Measurements from ENCODE around the gene ARL2BP. TPM values are rescaled to one million over a fixed set of nuclear protein-coding genes. Genes with fewer than 3 reads are reported as not detected.
A peak's percentile ranks its signal among the peaks of the same experiment; 100 is the strongest.

ARL2BP gene
- total and polyA plus RNA-seq, 10 of the 15 experiments (the other 5 are each of a cell fraction or from before 2014, with no cell fraction given) = 12.5 to 56.6 (median 29.7) TPM

DNA sequence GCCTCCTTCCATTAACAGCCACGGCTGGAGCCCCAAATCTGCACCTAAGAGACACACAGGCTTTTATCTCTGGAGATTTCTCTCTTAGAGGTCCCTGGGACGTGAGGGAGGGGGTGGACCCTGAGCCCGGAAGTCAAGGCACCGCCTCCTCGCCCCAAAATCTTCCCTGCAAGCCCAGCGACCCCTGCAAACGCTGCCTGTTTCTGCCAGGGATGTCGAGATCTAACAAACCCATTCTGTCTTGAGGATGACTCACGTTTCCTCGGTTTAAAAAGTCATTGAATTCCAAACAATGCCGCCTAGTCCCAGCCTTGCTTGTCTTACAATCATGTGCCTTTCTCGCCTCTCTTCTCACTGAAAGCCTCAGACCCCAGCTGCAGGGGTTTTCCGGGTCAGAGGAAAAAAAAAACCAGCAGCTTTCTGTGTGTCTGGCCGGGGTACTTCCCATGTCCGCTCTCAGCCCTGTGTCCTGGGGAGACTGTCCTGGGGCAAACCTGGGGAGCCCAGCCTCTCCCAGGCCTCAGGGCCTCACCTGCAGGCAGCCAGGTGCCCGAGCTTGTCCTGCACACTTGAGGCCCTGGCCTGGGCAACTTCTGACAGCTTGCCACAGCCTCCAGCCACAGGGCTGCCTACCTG is 15.4 kb downstream of the ARL2BP start:
- Histone ChIP-seq H3K27me3 (replicated peaks in 1 of 2; ENCODE audit: control insufficient read depth in 2 of 2, insufficient read depth in 2 of 2, low read length in 1 of 2) (no peaks in the 10 kb centered on the region), H3K79me2 (ENCODE audit: control insufficient read depth, insufficient read depth, low read length) (no peaks in the 10 kb centered on the region), H3K4me2 (ENCODE audit: control insufficient read depth, insufficient read depth) (peak overlapping the region; percentile 46), H3K9me3 (replicated peaks; ENCODE audit: control insufficient read depth, insufficient read depth, low read length) (no peaks in the 10 kb centered on the region), H3K36me3 (ENCODE audit: control insufficient read depth in 2 of 2, insufficient read depth in 2 of 2, low read length in 1 of 2) (no peaks in the 10 kb centered on the region), H3K4me1 (ENCODE audit: control insufficient read depth, insufficient read depth, low read length) (peaks cover 3% of the 10 kb centered on the region), H4K20me1 (ENCODE audit: control insufficient read depth, insufficient read depth) (no peaks in the 10 kb centered on the region), H3K27ac (ENCODE audit: control insufficient read depth, insufficient read depth) (peak overlapping the region; percentile 16), H3K4me3 (peak overlapping the region; percentile 35; the same call in 1 of the 2 replicates), H3K9ac (ENCODE audit: control insufficient read depth, insufficient read depth, low read length) (peak overlapping the region; percentile 35), H2AFZ (ENCODE audit: control insufficient read depth, low read depth, low read length) (peak overlapping the region; percentile 85)
- ChIA-PET CTCF (interaction anchor here (0.7 to 1.9 kb wide), 4 partner anchors 10 to 168 kb away, joined by 3 to 6 read pairs (median 4); partner anchors contain the start of gene CPNE2), SMC1A (ENCODE audit: uncharacterized antibody, unreplicated experiment) (interaction anchor here (0.6 to 2.4 kb wide), 7 partner anchors 9 to 563 kb away, joined by 3 to 6 read pairs (median 4); partner anchors contain the start of gene ARL2BP), POLR2A (interaction anchor here (0.6 to 3.7 kb wide), 7 partner anchors 16 to 282 kb away, joined by 3 to 35 read pairs (median 3); partner anchors contain the start of genes ADGRG5 and ARL2BP), RAD21 (ENCODE audit: unreplicated experiment) (interaction anchor here (0.8 to 1.5 kb wide), 4 partner anchors 15 to 40 kb away, joined by 3 to 4 read pairs (median 4); partner anchors contain the start of gene ARL2BP)
- intact Hi-C loops (cut with micrococcal nuclease; ENCODE audit: unreplicated experiment) = loop anchor here (1.0 kb wide), 1 partner anchor 39 kb away; no protein-coding TSS in a partner anchor
- ATAC-seq = peak; percentile 90
- FAIRE-seq = peak; percentile 27
- no TSS peak for BruUV-seq (replicated peaks)
- peak; percentile 42 for DNase-seq (ENCODE audit: low read depth, low spot score)
- in situ Hi-C loops (cut with MboI) = no loop called here
- WGBS (ENCODE audit: insufficient coverage, insufficient replicate concordance, low lambda C conversion rate, missing lambda C conversion rate) = 19% methylated on average over 16 of the region's 16 CpGs
- TF ChIP-seq ETV6 (conservative IDR thresholded peaks at IDR 0.05 in 1 of 2, IDR thresholded peaks at IDR 0.05 in 1 of 2; ENCODE audit: borderline replicate concordance in 1 of 2, low read depth in 1 of 2) = no peak
- TF ChIP-seq RELA (IDR thresholded peaks at IDR 0.05; ENCODE audit: borderline replicate concordance, partially characterized antibody) = peak; percentile 85
- no peak for TF ChIP-seq POU2F2 (IDR thresholded peaks at IDR 0.05; ENCODE audit: borderline replicate concordance, low read depth, low read length)
- 0 out of 2 replicates have a peak, but pooled peaks have one; percentile 11 for TF ChIP-seq ATF7 (IDR thresholded peaks at IDR 0.05; ENCODE audit: low read depth)
- TF ChIP-seq RAD21 (IDR thresholded peaks at IDR 0.05; ENCODE audit: insufficient read depth, low read depth, low read length) = no peak
- TF ChIP-seq, protein P1, sequence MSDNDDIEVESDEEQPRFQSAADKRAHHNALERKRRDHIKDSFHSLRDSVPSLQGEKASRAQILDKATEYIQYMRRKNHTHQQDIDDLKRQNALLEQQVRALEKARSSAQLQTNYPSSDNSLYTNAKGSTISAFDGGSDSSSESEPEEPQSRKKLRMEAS (IDR thresholded peaks at IDR 0.05; ENCODE audit: low read depth, low read length) = 0 out of 2 replicates have a peak, but pooled peaks have one; percentile 24
- TF ChIP-seq NFIC (IDR thresholded peaks at IDR 0.05; ENCODE audit: low read depth, low read length) = peak; percentile 44; the same call in 1 of the 2 replicates
- TF ChIP-seq IKZF1 (conservative IDR thresholded peaks at IDR 0.05) = peak; percentile 37
- 0 out of 2 replicates have a peak, but pooled peaks have one; percentile 31 for TF ChIP-seq RFX5 (IDR thresholded peaks at IDR 0.05; ENCODE audit: low read depth, low read length)
- TF ChIP-seq SMC3 (IDR thresholded peaks at IDR 0.05; ENCODE audit: borderline replicate concordance, low read length) = 0 out of 2 replicates have a peak, but pooled peaks have one; percentile 2
- TF ChIP-seq POLR2AphosphoS5 (IDR thresholded peaks at IDR 0.05; ENCODE audit: low read length) = peak; percentile 44; the same call in 1 of the 2 replicates
- TF ChIP-seq, protein P2, sequence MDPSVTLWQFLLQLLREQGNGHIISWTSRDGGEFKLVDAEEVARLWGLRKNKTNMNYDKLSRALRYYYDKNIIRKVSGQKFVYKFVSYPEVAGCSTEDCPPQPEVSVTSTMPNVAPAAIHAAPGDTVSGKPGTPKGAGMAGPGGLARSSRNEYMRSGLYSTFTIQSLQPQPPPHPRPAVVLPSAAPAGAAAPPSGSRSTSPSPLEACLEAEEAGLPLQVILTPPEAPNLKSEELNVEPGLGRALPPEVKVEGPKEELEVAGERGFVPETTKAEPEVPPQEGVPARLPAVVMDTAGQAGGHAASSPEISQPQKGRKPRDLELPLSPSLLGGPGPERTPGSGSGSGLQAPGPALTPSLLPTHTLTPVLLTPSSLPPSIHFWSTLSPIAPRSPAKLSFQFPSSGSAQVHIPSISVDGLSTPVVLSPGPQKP (IDR thresholded peaks at IDR 0.05; ENCODE audit: low read depth, low read length) = peak; percentile 27; the same call in 1 of the 2 replicates
- TF ChIP-seq, protein P3, sequence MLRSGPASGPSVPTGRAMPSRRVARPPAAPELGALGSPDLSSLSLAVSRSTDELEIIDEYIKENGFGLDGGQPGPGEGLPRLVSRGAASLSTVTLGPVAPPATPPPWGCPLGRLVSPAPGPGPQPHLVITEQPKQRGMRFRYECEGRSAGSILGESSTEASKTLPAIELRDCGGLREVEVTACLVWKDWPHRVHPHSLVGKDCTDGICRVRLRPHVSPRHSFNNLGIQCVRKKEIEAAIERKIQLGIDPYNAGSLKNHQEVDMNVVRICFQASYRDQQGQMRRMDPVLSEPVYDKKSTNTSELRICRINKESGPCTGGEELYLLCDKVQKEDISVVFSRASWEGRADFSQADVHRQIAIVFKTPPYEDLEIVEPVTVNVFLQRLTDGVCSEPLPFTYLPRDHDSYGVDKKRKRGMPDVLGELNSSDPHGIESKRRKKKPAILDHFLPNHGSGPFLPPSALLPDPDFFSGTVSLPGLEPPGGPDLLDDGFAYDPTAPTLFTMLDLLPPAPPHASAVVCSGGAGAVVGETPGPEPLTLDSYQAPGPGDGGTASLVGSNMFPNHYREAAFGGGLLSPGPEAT (IDR thresholded peaks at IDR 0.05; ENCODE audit: low read depth) = peak; percentile 92
- no peak for TF ChIP-seq TARDBP (IDR thresholded peaks at IDR 0.05; ENCODE audit: borderline replicate concordance)
- peak; percentile 72 to 73 for TF ChIP-seq BHLHE40 (IDR thresholded peaks at IDR 0.05; ENCODE audit: borderline replicate concordance in 1 of 2, low read depth in 2 of 2, low read length in 1 of 2)
- no peak for TF ChIP-seq NFYB (IDR thresholded peaks at IDR 0.05; ENCODE audit: insufficient read depth, low read depth, low read length)
- TF ChIP-seq KLF5 (IDR thresholded peaks at IDR 0.05; ENCODE audit: partially characterized antibody) = no peak
- TF ChIP-seq DPF2 (IDR thresholded peaks at IDR 0.05) = 0 out of 2 replicates have a peak, but pooled peaks have one; percentile 36
- TF ChIP-seq KDM1A (IDR thresholded peaks at IDR 0.05; ENCODE audit: borderline replicate concordance) = no peak
